HFFc6 (cell line): ENCODE results near the gene MTRF1L. TPM values are rescaled to one million over a fixed set of nuclear protein-coding genes. Genes with fewer than 3 reads are reported as not detected.
"Not testable (repeated sequence)": the region's sequence is repeated elsewhere in the genome, so short reads cannot be mapped to it uniquely, and the experiment has no call there.

ENCODE experiments used
- DNase-seq: peaks from one replicate; pipeline ENCODE4 v3.0.0-alpha.2; 2018
- H3K27ac Mint-ChIP-seq: 2 replicates; pipeline ENCODE4 v1.8.0; 2020; ENCODE audit warnings: mild to moderate bottlenecking, mixed read lengths
- H3K27me3 Mint-ChIP-seq: 2 replicates; pipeline ENCODE4 v1.8.0; 2021; ENCODE audit warnings: mild to moderate bottlenecking, moderate library complexity, mixed read lengths; ENCODE audit not compliant: insufficient read depth
- H3K36me3 Mint-ChIP-seq: 2 replicates; pipeline ENCODE4 v1.8.0; 2021; ENCODE audit warnings: low read depth, mixed read lengths
- H3K4me1 Mint-ChIP-seq: 2 replicates; pipeline ENCODE4 v1.8.0; 2020; ENCODE audit warnings: low read depth, mixed read lengths
- H3K4me3 Mint-ChIP-seq: 2 replicates; pipeline ENCODE4 v1.8.0; 2020; ENCODE audit warnings: mild to moderate bottlenecking, moderate library complexity, mixed read lengths
- H3K9me3 Mint-ChIP-seq: 2 replicates; pipeline ENCODE4 v1.8.0; 2020; ENCODE audit warnings: mild to moderate bottlenecking, mixed read lengths
- CTCF ChIP-seq: fragments of 200-600 bp; sonication (generic); IDR thresholded peaks from 2 replicates; pipeline ENCODE4 v1.5.0; 2021; ENCODE audit warnings: antibody characterized with exemption, mild to moderate bottlenecking
- total RNA-seq, 6 experiments: library from RNA; stranded (reverse); fragmentation: NEBNext Ultra II Directional; extraction: Animal tissue kit (Norgen Biotek cat#: 25700); gene quantifications; 2 replicates in 1 of 6; 3 replicates in 5 of 6; pipeline ENCODE4 v1.2.3, GENCODE V29; 2021

Gene MTRF1L
- total RNA-seq, 6 experiments from 2014 or later = 25.1 to 33.4 (median 28.0) TPM

- Mint-ChIP-seq H3K27me3 (no peaks in the 10 kb centered on the region), H3K9me3 (no peaks in the 10 kb centered on the region), H3K4me3 (no peak overlapping the region), H3K27ac (no peak overlapping the region), H3K36me3 (peaks cover 26% of the 10 kb centered on the region), H3K4me1 (peaks cover 11% of the 10 kb centered on the region)
- no peak for TF ChIP-seq CTCF
- no peak for DNase-seq
Measured at GRCh38 chr6:152993847-152994246, 8.7 kb downstream of the MTRF1L start.

- peak; percentile 45; the same call in 1 of the 2 replicates for TF ChIP-seq CTCF
- Mint-ChIP-seq H3K36me3 (peaks cover 26% of the 10 kb centered on the region), H3K4me3 (no peak overlapping the region), H3K9me3 (no peaks in the 10 kb centered on the region), H3K27me3 (no peaks in the 10 kb centered on the region), H3K27ac (no peak overlapping the region), H3K4me1 (peaks cover 10% of the 10 kb centered on the region)
- no peak for DNase-seq
Measured at GRCh38 chr6:152993431-152993830, 9.1 kb downstream of the MTRF1L start.

GRCh38 chr6:152986978-152987377 lies 15.5 kb downstream of the MTRF1L start:
- Mint-ChIP-seq H3K4me3 (no peak overlapping the region), H3K27me3 (peaks cover 1% of the 10 kb centered on the region), H3K9me3 (no peaks in the 10 kb centered on the region), H3K36me3 (peaks cover 16% of the 10 kb centered on the region; the same call in 1 of the 2 replicates), H3K4me1 (peaks cover 13% of the 10 kb centered on the region), H3K27ac (no peak overlapping the region)
- no peak for DNase-seq
- TF ChIP-seq CTCF = no peak

GRCh38 chr6:152985300-152985699 lies 17.2 kb downstream of the MTRF1L start:
- not testable (repeated sequence) for H3K27me3 Mint-ChIP-seq, H3K9me3 Mint-ChIP-seq, DNase-seq
- peak overlapping the region; percentile 100; the same call in 1 of the 2 replicates for H3K27ac Mint-ChIP-seq
- peaks cover 13% of the 10 kb centered on the region for H3K36me3 Mint-ChIP-seq
- H3K4me3 Mint-ChIP-seq = peak overlapping the region; percentile 99; the same call in 1 of the 2 replicates
- peaks cover 23% of the 10 kb centered on the region for H3K4me1 Mint-ChIP-seq

GRCh38 chr6:152984513-152984872 lies 18.0 kb downstream of the MTRF1L start:
- peak overlapping the region; percentile 100 for H3K27ac Mint-ChIP-seq
- peaks cover 1% of the 10 kb centered on the region for H3K27me3 Mint-ChIP-seq
- no peak for TF ChIP-seq CTCF
- H3K9me3 Mint-ChIP-seq = no peaks in the 10 kb centered on the region
- peaks cover 7% of the 10 kb centered on the region for H3K36me3 Mint-ChIP-seq
- DNase-seq = no peak
- H3K4me3 Mint-ChIP-seq = peak overlapping the region; percentile 99
- H3K4me1 Mint-ChIP-seq = peaks cover 32% of the 10 kb centered on the region

GRCh38 chr6:152983637-152984512 lies 18.6 kb downstream of the MTRF1L start:
- peak overlapping the region; percentile 99 for H3K4me3 Mint-ChIP-seq

More at GRCh38 chr6:152983637-152984512, 18.6 kb downstream of the MTRF1L start:
- H3K27ac Mint-ChIP-seq = peak overlapping the region; percentile 100
- H3K9me3 Mint-ChIP-seq = no peaks in the 10 kb centered on the region
- peaks cover 1% of the 10 kb centered on the region for H3K27me3 Mint-ChIP-seq
- peak; percentile 81 for DNase-seq
- peaks cover 7% of the 10 kb centered on the region for H3K36me3 Mint-ChIP-seq
- peaks cover 38% of the 10 kb centered on the region for H3K4me1 Mint-ChIP-seq
- TF ChIP-seq CTCF = no peak
